Amniotic epithelial cell (primary cell): Measurements from ENCODE around the gene SLC9A6.
"Not testable (repeated sequence)": the region's sequence is repeated elsewhere in the genome, so short reads cannot be mapped to it uniquely, and the experiment has no call there.

ENCODE experiments used
- DNase-seq: peaks from one replicate; pipeline ENCODE4 v3.0.0-alpha.2; 2010; ENCODE audit warnings: low read depth

Gene SLC9A6

GRCh38 chrX:136030303-136031191 is 45.3 kb downstream of the SLC9A6 start:
- DNase-seq = peak; percentile 70

- DNase-seq = no peak
These were observed 46.4 kb downstream of the SLC9A6 start for GRCh38 chrX:136031626-136032025.

GRCh38 chrX:136032370-136032769 is 47.1 kb downstream of the SLC9A6 start:
- DNase-seq = no peak

GRCh38 chrX:136034668-136035067 is 49.4 kb downstream of the SLC9A6 start:
- no peak for DNase-seq

GRCh38 chrX:136035663-136036062 is 50.4 kb downstream of the SLC9A6 start:
- no peak for DNase-seq

- no peak for DNase-seq
These were observed 54.2 kb downstream of the SLC9A6 start for GRCh38 chrX:136039485-136039884.

GRCh38 chrX:136039968-136040367 is 54.7 kb downstream of the SLC9A6 start:
- no peak for DNase-seq

GRCh38 chrX:136041254-136041812 is 56.1 kb downstream of the SLC9A6 start:
- no peak for DNase-seq

- no peak for DNase-seq
These were observed 59.8 kb downstream of the SLC9A6 start for GRCh38 chrX:136045008-136045407.

- DNase-seq = peak; percentile 83
These were observed 61.2 kb downstream of the SLC9A6 start for GRCh38 chrX:136046295-136047015.

GRCh38 chrX:136047016-136047642 is 61.9 kb downstream of the SLC9A6 start:
- DNase-seq = no peak

GRCh38 chrX:136047969-136048368 is 62.7 kb downstream of the SLC9A6 start:
- peak; percentile 46 for DNase-seq

GRCh38 chrX:136048446-136048845 is 63.2 kb downstream of the SLC9A6 start:
- DNase-seq = peak; percentile 67

- DNase-seq = no peak
These were observed 64.4 kb downstream of the SLC9A6 start for GRCh38 chrX:136049608-136050007.

- DNase-seq = not testable (repeated sequence)
These were observed 65.6 kb downstream of the SLC9A6 start for GRCh38 chrX:136050875-136051274.

- no peak for DNase-seq
These were observed 66.4 kb downstream of the SLC9A6 start for GRCh38 chrX:136051611-136052010.

- peak; percentile 47 for DNase-seq
These were observed 70.5 kb downstream of the SLC9A6 start for GRCh38 chrX:136055651-136056221.

- DNase-seq = no peak
These were observed 72.3 kb downstream of the SLC9A6 start for GRCh38 chrX:136057567-136057966.

- DNase-seq = no peak
These were observed 74.1 kb downstream of the SLC9A6 start for GRCh38 chrX:136059350-136059749.

GRCh38 chrX:136061286-136061685 is 76.1 kb downstream of the SLC9A6 start:
- no peak for DNase-seq

- DNase-seq = no peak
These were observed 76.5 kb downstream of the SLC9A6 start for GRCh38 chrX:136061696-136062095.
